ENCODE measurements around the gene PCED1B.

Gene PCED1B

GRCh38 chr12:47080725-47081502, 1.5 kb downstream of the PCED1B start:
- no peaks in the 10 kb centered on the region for H3K27me3 ChIP-seq (ENCODE audit: insufficient read depth, low read length)
- no peak overlapping the region for H4K12ac ChIP-seq (ENCODE audit: low read depth, low read length)
- H3K23ac ChIP-seq (ENCODE audit: low read length), result no peak overlapping the region
- H3K9ac ChIP-seq (ENCODE audit: low read length), result no peak overlapping the region
- H2BK5ac ChIP-seq (ENCODE audit: low read depth, low read length, poor library complexity), result no peak overlapping the region
- H3K79me1 ChIP-seq (ENCODE audit: low read length), result peaks cover 26% of the 10 kb centered on the region
- no peak overlapping the region for H2AFZ ChIP-seq (ENCODE audit: insufficient read depth, low read length, poor library complexity)
- no peak overlapping the region for H3K4ac ChIP-seq (ENCODE audit: low read depth, low read length)
- peaks cover 4% of the 10 kb centered on the region for H3K79me2 ChIP-seq (ENCODE audit: control insufficient read depth, insufficient read depth, low read length, poor library complexity)
- H3K4me2 ChIP-seq (ENCODE audit: low read length), result peak overlapping the region; percentile 80
- H2BK120ac ChIP-seq (ENCODE audit: insufficient read depth, low read length, poor library complexity), result peak overlapping the region; percentile 2
- H2BK12ac ChIP-seq (ENCODE audit: low read length), result no peak overlapping the region
- H4K91ac ChIP-seq (ENCODE audit: low read depth, low read length), result no peak overlapping the region
- no peak overlapping the region for H2AK5ac ChIP-seq (ENCODE audit: low read length)
- peaks cover 10 to 13% of the 10 kb centered on the region in 2 experiments for H3K4me1 ChIP-seq (ENCODE audit: control insufficient read depth in 1 of 2, insufficient read depth in 2 of 2, low read length in 2 of 2)
- no peak overlapping the region for H3K27ac ChIP-seq (ENCODE audit: low read depth, low read length)
- no peaks in the 10 kb centered on the region for H3K9me3 ChIP-seq (ENCODE audit: insufficient read depth, low read depth, low read length)
- peaks cover 0 to 6% of the 10 kb centered on the region in 2 experiments for H3K36me3 ChIP-seq (ENCODE audit: control insufficient read depth in 1 of 2, insufficient read depth in 2 of 2, low read length in 2 of 2)
- H3K14ac ChIP-seq (ENCODE audit: low read length), result no peak overlapping the region
- no peak overlapping the region for H3K18ac ChIP-seq (ENCODE audit: low read length)
- peak overlapping the region; percentile 5 for H4K8ac ChIP-seq (ENCODE audit: low read depth, low read length)
- H3K4me3 ChIP-seq (ENCODE audit: low read depth, low read length), result peak overlapping the region; percentile 55
- WGBS (ENCODE audit: extremely low coverage, insufficient coverage, insufficient read length), result no CpG with 5 or more reads among the region's 26 CpGs
- peak; percentile 59 to 76 for DNase-seq

- Histone ChIP-seq H3K4ac (ENCODE audit: low read depth, low read length) (no peak overlapping the region), H2BK120ac (ENCODE audit: insufficient read depth, low read length, poor library complexity) (no peak overlapping the region), H2AFZ (ENCODE audit: insufficient read depth, low read length, poor library complexity) (no peak overlapping the region), H3K79me2 (ENCODE audit: control insufficient read depth, insufficient read depth, low read length, poor library complexity) (peaks cover 4% of the 10 kb centered on the region), H3K14ac (ENCODE audit: low read length) (no peak overlapping the region), H3K27ac (ENCODE audit: low read depth, low read length) (no peak overlapping the region), H2BK12ac (ENCODE audit: low read length) (no peak overlapping the region), H3K23ac (ENCODE audit: low read length) (no peak overlapping the region), H4K8ac (ENCODE audit: low read depth, low read length) (no peak overlapping the region), H3K4me2 (ENCODE audit: low read length) (no peak overlapping the region), H3K36me3 (ENCODE audit: control insufficient read depth in 1 of 2, insufficient read depth in 2 of 2, low read length in 2 of 2) (peaks cover 0 to 6% of the 10 kb centered on the region in 2 experiments), H4K91ac (ENCODE audit: low read depth, low read length) (no peak overlapping the region), H3K9me3 (ENCODE audit: insufficient read depth, low read depth, low read length) (no peaks in the 10 kb centered on the region), H3K4me1 (ENCODE audit: control insufficient read depth in 1 of 2, insufficient read depth in 2 of 2, low read length in 2 of 2) (peaks cover 12 to 16% of the 10 kb centered on the region in 2 experiments), H2AK5ac (ENCODE audit: low read length) (no peak overlapping the region), H3K27me3 (ENCODE audit: insufficient read depth, low read length) (no peaks in the 10 kb centered on the region), H3K4me3 (ENCODE audit: low read depth, low read length) (no peak overlapping the region), H3K9ac (ENCODE audit: low read length) (no peak overlapping the region), H2BK5ac (ENCODE audit: low read depth, low read length, poor library complexity) (no peak overlapping the region), H4K12ac (ENCODE audit: low read depth, low read length) (no peak overlapping the region), H3K79me1 (ENCODE audit: low read length) (peaks cover 28% of the 10 kb centered on the region), H3K18ac (ENCODE audit: low read length) (no peak overlapping the region)
- no peak for DNase-seq
- no CpG with 5 or more reads among the region's 3 CpGs for WGBS (ENCODE audit: extremely low coverage, insufficient coverage, insufficient read length)
These were observed 2.9 kb downstream of the PCED1B start for GRCh38 chr12:47082283-47082682.

GRCh38 chr12:47082796-47083621, 3.6 kb downstream of the PCED1B start:
- H3K79me2 ChIP-seq (ENCODE audit: control insufficient read depth, insufficient read depth, low read length, poor library complexity), result peaks cover 4% of the 10 kb centered on the region
- H3K23ac ChIP-seq (ENCODE audit: low read length), result no peak overlapping the region
- peaks cover 0 to under 1% of the 10 kb centered on the region in 2 experiments for H3K36me3 ChIP-seq (ENCODE audit: control insufficient read depth in 1 of 2, insufficient read depth in 2 of 2, low read length in 2 of 2)
- H3K18ac ChIP-seq (ENCODE audit: low read length), result no peak overlapping the region
- no peak overlapping the region for H4K91ac ChIP-seq (ENCODE audit: low read depth, low read length)
- H3K79me1 ChIP-seq (ENCODE audit: low read length), result peaks cover 27% of the 10 kb centered on the region
- H3K14ac ChIP-seq (ENCODE audit: low read length), result peak overlapping the region; percentile 42
- peak overlapping the region; percentile 91 for H2BK12ac ChIP-seq (ENCODE audit: low read length)
- H2AFZ ChIP-seq (ENCODE audit: insufficient read depth, low read length, poor library complexity), result no peak overlapping the region
- no peak overlapping the region for H3K4me3 ChIP-seq (ENCODE audit: low read depth, low read length)
- peak overlapping the region; percentile 35 for H2AK5ac ChIP-seq (ENCODE audit: low read length)
- peak; percentile 69 to 97 for DNase-seq
- WGBS (ENCODE audit: extremely low coverage, insufficient coverage, insufficient read length), result no CpG with 5 or more reads among the region's 7 CpGs
- no peak overlapping the region for H4K12ac ChIP-seq (ENCODE audit: low read depth, low read length)
- no peak overlapping the region for H3K27ac ChIP-seq (ENCODE audit: low read depth, low read length)
- H3K4me2 ChIP-seq (ENCODE audit: low read length), result no peak overlapping the region
- H4K8ac ChIP-seq (ENCODE audit: low read depth, low read length), result peak overlapping the region; percentile 29
- H3K9ac ChIP-seq (ENCODE audit: low read length), result no peak overlapping the region
- peak overlapping the region; percentile 56 for H2BK120ac ChIP-seq (ENCODE audit: insufficient read depth, low read length, poor library complexity)
- H3K27me3 ChIP-seq (ENCODE audit: insufficient read depth, low read length), result no peaks in the 10 kb centered on the region
- no peaks in the 10 kb centered on the region for H3K9me3 ChIP-seq (ENCODE audit: insufficient read depth, low read depth, low read length)
- peak overlapping the region; percentile 9 for H3K4ac ChIP-seq (ENCODE audit: low read depth, low read length)
- H3K4me1 ChIP-seq (ENCODE audit: control insufficient read depth in 1 of 2, insufficient read depth in 2 of 2, low read length in 2 of 2), result peaks cover 12 to 13% of the 10 kb centered on the region in 2 experiments
- peak overlapping the region; percentile 81 for H2BK5ac ChIP-seq (ENCODE audit: low read depth, low read length, poor library complexity)

GRCh38 chr12:47084172-47084571, 4.8 kb downstream of the PCED1B start:
- no peak overlapping the region for H2BK12ac ChIP-seq (ENCODE audit: low read length)
- H4K8ac ChIP-seq (ENCODE audit: low read depth, low read length), result no peak overlapping the region
- H3K4ac ChIP-seq (ENCODE audit: low read depth, low read length), result no peak overlapping the region
- no peak overlapping the region for H2AK5ac ChIP-seq (ENCODE audit: low read length)
- peaks cover 4% of the 10 kb centered on the region for H3K79me2 ChIP-seq (ENCODE audit: control insufficient read depth, insufficient read depth, low read length, poor library complexity)
- no peak overlapping the region for H3K18ac ChIP-seq (ENCODE audit: low read length)
- H4K91ac ChIP-seq (ENCODE audit: low read depth, low read length), result no peak overlapping the region
- peaks cover 15 to 17% of the 10 kb centered on the region in 2 experiments for H3K4me1 ChIP-seq (ENCODE audit: control insufficient read depth in 1 of 2, insufficient read depth in 2 of 2, low read length in 2 of 2)
- peak overlapping the region; percentile 72 for H3K27ac ChIP-seq (ENCODE audit: low read depth, low read length)
- H2AFZ ChIP-seq (ENCODE audit: insufficient read depth, low read length, poor library complexity), result no peak overlapping the region
- H3K9me3 ChIP-seq (ENCODE audit: insufficient read depth, low read depth, low read length), result no peaks in the 10 kb centered on the region
- H3K14ac ChIP-seq (ENCODE audit: low read length), result no peak overlapping the region
- H3K36me3 ChIP-seq (ENCODE audit: control insufficient read depth in 1 of 2, insufficient read depth in 2 of 2, low read length in 2 of 2), result no peaks in the 10 kb centered on the region
- H3K4me2 ChIP-seq (ENCODE audit: low read length), result no peak overlapping the region
- no peak for DNase-seq
- H2BK5ac ChIP-seq (ENCODE audit: low read depth, low read length, poor library complexity), result no peak overlapping the region
- no peak overlapping the region for H3K4me3 ChIP-seq (ENCODE audit: low read depth, low read length)
- no CpG with 5 or more reads among the region's 1 CpG for WGBS (ENCODE audit: extremely low coverage, insufficient coverage, insufficient read length)
- H2BK120ac ChIP-seq (ENCODE audit: insufficient read depth, low read length, poor library complexity), result no peak overlapping the region
- no peak overlapping the region for H3K9ac ChIP-seq (ENCODE audit: low read length)
- no peak overlapping the region for H4K12ac ChIP-seq (ENCODE audit: low read depth, low read length)
- no peaks in the 10 kb centered on the region for H3K27me3 ChIP-seq (ENCODE audit: insufficient read depth, low read length)
- peaks cover 28% of the 10 kb centered on the region for H3K79me1 ChIP-seq (ENCODE audit: low read length)
- no peak overlapping the region for H3K23ac ChIP-seq (ENCODE audit: low read length)

Data from trophoblast cell (in vitro differentiated cells and primary cell).